Measurements from ENCODE around the gene F3. TPM values are rescaled to one million over a fixed set of nuclear protein-coding genes. Genes with fewer than 3 reads are reported as not detected.

F3 gene
- polyA plus RNA-seq, 3 donors from 2014 or later, result not detected

DNA sequence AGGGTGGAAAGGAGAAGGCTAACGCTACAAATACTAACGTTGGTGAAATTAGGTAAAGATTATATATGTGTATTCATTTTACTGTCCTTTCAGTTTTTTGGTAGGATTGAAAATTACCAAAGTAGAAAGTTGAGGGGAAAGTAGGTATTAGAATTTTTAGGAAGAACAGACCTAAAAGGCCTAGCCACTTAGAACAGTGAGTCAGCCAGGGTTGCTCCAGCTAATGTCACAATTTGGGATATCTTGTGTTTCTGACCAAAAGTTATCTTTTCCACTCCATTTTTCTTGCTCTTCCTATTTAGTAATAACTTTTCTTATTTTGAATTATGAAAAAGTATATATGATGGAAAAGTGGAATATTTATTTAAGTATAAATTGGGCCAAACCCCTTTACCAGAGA lies 40.1 kb downstream of the F3 start:
- Mint-ChIP-seq H3K4me1 (peaks cover 4 to 7% of the 10 kb centered on the region in 2 donors), H3K27me3 (ENCODE audit: low read depth in 3 of 3) (peaks cover 0 to 3% (median 0%) of the 10 kb centered on the region in 3 donors), H3K4me3 (no peak overlapping the region), H3K27ac (no peak overlapping the region), H3K9me3 (no peaks in the 10 kb centered on the region), H3K36me3 (peaks cover 33 to 60% (median 44%) of the 10 kb centered on the region in 3 donors)
- DNase-seq, result no peak

DNA sequence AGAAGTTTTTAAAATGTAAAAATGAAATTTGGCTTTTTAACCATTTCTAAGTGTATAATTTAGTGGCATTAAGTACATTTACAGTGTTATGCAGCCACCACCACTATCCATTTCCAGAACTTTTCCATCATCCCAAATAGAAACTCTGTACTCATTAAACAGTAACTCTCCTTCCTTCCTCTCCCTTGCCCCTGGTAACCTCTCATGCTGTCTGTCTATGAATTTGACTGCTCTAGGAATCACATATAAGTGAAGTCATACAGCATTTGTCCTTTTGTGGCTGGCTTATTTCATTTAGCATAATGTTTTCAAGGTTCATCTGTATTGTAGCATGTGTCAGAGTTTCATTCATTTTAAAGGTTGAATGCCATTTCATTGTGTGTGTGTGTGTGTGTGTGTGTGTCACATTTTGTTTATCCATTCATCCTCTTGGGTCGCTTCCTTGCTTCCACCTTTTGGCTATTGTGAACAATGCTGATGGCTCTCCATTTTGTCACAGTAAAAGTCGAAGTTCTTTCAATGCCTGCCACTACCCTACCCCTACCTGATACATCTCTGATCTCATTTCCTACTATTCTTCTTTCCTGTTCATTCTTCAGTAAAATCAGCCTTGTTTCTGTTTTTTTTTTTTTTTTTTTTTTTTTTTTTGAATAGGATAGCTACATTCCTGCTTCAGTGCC lies 45.3 kb downstream of the F3 start:
- H3K4me3 Mint-ChIP-seq, result no peak overlapping the region
- DNase-seq, result no peak
- H3K4me1 Mint-ChIP-seq, result no peaks in the 10 kb centered on the region
- no peaks in the 10 kb centered on the region for H3K27me3 Mint-ChIP-seq (ENCODE audit: low read depth in 3 of 3)
- H3K36me3 Mint-ChIP-seq, result peaks cover 31 to 48% (median 32%) of the 10 kb centered on the region in 3 donors
- peak overlapping the region in 1 of 6 donors; percentile 47 for H3K27ac Mint-ChIP-seq
- H3K9me3 Mint-ChIP-seq, result no peaks in the 10 kb centered on the region

DNA sequence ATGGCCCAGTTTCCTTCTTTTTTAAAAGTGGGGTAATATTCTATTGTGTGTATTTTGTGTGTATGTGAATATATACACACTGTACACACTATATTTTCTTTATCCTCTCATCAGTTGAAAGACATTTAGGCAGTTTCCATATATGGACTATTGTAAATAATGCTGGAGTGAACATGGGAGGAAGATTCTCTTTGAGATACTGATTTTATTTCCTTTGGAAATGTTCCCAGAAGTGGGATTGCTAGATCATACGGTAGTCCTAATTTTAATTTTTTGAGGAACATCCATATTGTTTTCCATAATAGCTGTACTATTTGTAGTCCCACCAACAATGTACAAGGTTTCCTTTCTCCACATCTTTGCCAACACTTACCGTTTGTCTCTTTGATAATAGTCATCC lies 51.0 kb downstream of the F3 start:
- H3K27me3 Mint-ChIP-seq (ENCODE audit: low read depth in 3 of 3), result no peaks in the 10 kb centered on the region
- H3K4me3 Mint-ChIP-seq, result no peak overlapping the region
- H3K27ac Mint-ChIP-seq, result no peak overlapping the region

DNA sequence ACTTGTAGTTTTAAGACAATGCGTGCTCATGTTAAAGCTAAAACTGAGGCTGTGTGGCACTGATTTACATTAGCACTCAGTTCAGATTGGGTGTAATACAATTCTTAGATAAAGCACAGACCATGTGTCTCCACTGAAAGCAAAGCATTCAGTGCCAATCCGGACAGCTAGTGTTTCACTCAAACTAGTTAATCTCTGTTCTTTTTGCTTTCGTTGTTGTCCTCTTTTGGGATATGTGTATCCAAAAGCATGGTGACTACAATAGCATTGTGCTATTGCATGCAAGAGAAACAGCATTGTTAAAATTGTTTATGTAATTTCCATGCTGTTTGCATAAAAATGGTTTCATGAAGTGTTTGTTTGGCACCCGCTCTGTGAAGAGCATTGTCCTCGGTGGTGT lies 54.6 kb downstream of the F3 start:
- no peaks in the 10 kb centered on the region for H3K27me3 Mint-ChIP-seq (ENCODE audit: low read depth in 3 of 3)
- H3K4me3 Mint-ChIP-seq, result no peak overlapping the region
- H3K9me3 Mint-ChIP-seq, result no peaks in the 10 kb centered on the region
- peaks cover 16 to 57% (median 24%) of the 10 kb centered on the region in 3 donors for H3K36me3 Mint-ChIP-seq
- H3K4me1 Mint-ChIP-seq, result no peaks in the 10 kb centered on the region
- no peak for DNase-seq
- H3K27ac Mint-ChIP-seq, result no peak overlapping the region

More for the DNA sequence above, 51.0 kb downstream of the F3 start:
- no peaks in the 10 kb centered on the region for H3K4me1 Mint-ChIP-seq
- peaks cover 27 to 50% (median 33%) of the 10 kb centered on the region in 3 donors for H3K36me3 Mint-ChIP-seq
- no peaks in the 10 kb centered on the region for H3K9me3 Mint-ChIP-seq
- no peak for DNase-seq

DNA sequence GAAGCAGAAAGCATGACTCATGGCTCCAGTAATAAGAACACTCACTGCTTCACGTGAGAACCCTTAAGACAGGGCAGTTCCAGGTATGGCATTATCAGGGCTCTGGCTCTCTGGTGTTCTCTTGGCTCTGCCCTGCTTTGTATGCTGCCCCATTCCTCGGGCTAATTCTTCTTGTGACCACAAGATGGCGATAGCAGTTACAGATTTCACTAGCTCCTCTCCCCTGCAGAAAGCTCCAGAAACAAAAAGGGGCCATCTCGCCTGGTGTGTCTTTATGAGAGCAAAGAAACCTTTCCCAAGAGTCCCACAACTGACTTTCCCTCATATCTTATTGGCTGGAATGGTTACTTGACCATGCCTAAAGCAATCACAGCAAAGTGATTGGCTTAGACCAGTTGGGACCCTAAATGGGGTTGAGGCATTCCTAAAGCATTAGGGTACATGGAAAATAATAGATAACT lies 60.1 kb downstream of the F3 start:
- DNase-seq, result peak; percentile 34 to 48 (median 44)
- no peaks in the 10 kb centered on the region for H3K27me3 Mint-ChIP-seq (ENCODE audit: low read depth in 3 of 3)
- H3K4me3 Mint-ChIP-seq, result no peak overlapping the region
- peaks cover 9 to 34% (median 16%) of the 10 kb centered on the region in 3 donors for H3K36me3 Mint-ChIP-seq
- no peaks in the 10 kb centered on the region for H3K9me3 Mint-ChIP-seq
- H3K27ac Mint-ChIP-seq, result no peak overlapping the region
- no peaks in the 10 kb centered on the region for H3K4me1 Mint-ChIP-seq

DNA sequence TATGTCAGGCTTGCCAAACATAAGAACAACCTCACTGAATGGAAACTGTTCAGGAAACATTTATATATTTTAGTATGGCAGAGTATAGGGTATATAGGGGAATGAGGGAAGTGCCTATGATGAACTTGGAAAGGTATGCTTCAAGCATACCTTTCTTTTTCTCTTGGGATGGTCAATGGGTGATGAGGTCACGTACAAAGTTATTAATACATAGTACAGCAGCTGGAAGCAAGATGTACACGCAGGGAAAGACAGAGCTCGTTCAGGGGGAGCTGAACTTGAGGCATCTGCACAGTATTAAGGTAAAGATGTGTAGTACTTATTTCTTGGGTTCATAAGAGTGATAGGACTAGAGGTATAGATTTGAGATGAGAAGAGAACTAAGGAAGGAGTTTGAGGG lies 61.9 kb downstream of the F3 start:
- DNase-seq, result no peak
- H3K4me3 Mint-ChIP-seq, result no peak overlapping the region
- no peaks in the 10 kb centered on the region for H3K27me3 Mint-ChIP-seq (ENCODE audit: low read depth in 3 of 3)
- no peaks in the 10 kb centered on the region for H3K4me1 Mint-ChIP-seq
- H3K9me3 Mint-ChIP-seq, result no peaks in the 10 kb centered on the region
- peaks cover 15 to 34% (median 18%) of the 10 kb centered on the region in 3 donors for H3K36me3 Mint-ChIP-seq
- H3K27ac Mint-ChIP-seq, result peak overlapping the region in 1 of 6 donors; percentile 18

Other genes starting within 250 kb of the F3 start
- gene ABCD3, start 123.4 kb downstream of the F3 start, polyA plus RNA-seq, result 10 to 100 TPM; 21.8 to 28.7 (median 27.8) TPM

Data from immature natural killer cell (primary cell).